K562 (cell line): Measurements from ENCODE around the gene PRXL2B. TPM values are rescaled to one million over a fixed set of nuclear protein-coding genes. Genes with fewer than 3 reads are reported as not detected.

ENCODE experiments used
- BRF1 ChIP-seq: IDR thresholded peaks from 3 replicates; pipeline ENCODE4 v1.6.1; 2011; ENCODE audit warnings: borderline replicate concordance, mild to moderate bottlenecking; ENCODE audit not compliant: insufficient read length; ENCODE audit errors: extremely low read depth
- CBFB ChIP-seq: sonication (generic); formaldehyde crosslinking; IDR thresholded peaks from 2 replicates; pipeline ENCODE4 v1.4.0; 2020; ENCODE audit warnings: mild to moderate bottlenecking, missing genetic modification reagents
- CSDE1 ChIP-seq, 2 experiments: fragments of 450-650 bp; IDR thresholded peaks; 2 replicates each; pipeline ENCODE4 v1.6.1; 2016; ENCODE audit warnings: mild to moderate bottlenecking in 1 of 2
- CXXC5 ChIP-seq: fragments of 250-450 bp; sonication (Bioruptor Pico); IDR thresholded peaks from 2 replicates; pipeline ENCODE4 v1.8.0; 2022; ENCODE audit warnings: inconsistent platforms, mild to moderate bottlenecking, moderate library complexity
- E2F8 ChIP-seq: fragments of 450-650 bp; IDR thresholded peaks from 2 replicates; pipeline ENCODE4 v1.7.1; 2018; ENCODE audit warnings: mild to moderate bottlenecking, low read depth; ENCODE audit not compliant: partially characterized antibody
- ELF1 ChIP-seq: fragments of 200-800 bp; sonication (Bioruptor generic); IDR thresholded peaks from 2 replicates; pipeline ENCODE4 v1.6.1; 2016; ENCODE audit warnings: missing genetic modification characterization, missing compliant biosample characterization
- ETV5 ChIP-seq: sonication (generic); formaldehyde crosslinking; IDR thresholded peaks from 2 replicates; pipeline ENCODE4 v1.4.0; 2020; ENCODE audit warnings: low read depth, mild to moderate bottlenecking, missing genetic modification reagents
- ETV6 ChIP-seq, 3 experiments: fragments of 150-350 bp in 1 of 3; sonication (generic) in 1 of 3; formaldehyde crosslinking in 1 of 3; IDR thresholded peaks; 2 replicates each; pipeline versions ENCODE4 v1.6.1 to v1.8.0; 2014 to 2022; ENCODE audit warnings: borderline replicate concordance in 2 of 3, low read depth in 2 of 3, antibody characterized with exemption in 1 of 3, low read length in 1 of 3, mild to moderate bottlenecking in 1 of 3, missing genetic modification reagents in 1 of 3
- HMGXB4 ChIP-seq: sonication (generic); formaldehyde crosslinking; IDR thresholded peaks from 2 replicates; pipeline ENCODE4 v1.8.1; 2023; ENCODE audit warnings: mild to moderate bottlenecking, missing genetic modification reagents
- RBM17 ChIP-seq: fragments of 200-400 bp; formaldehyde crosslinking; IDR thresholded peaks from 2 replicates; pipeline ENCODE4 v1.6.1; 2017; ENCODE audit warnings: low read depth, mild to moderate bottlenecking, low read length, borderline replicate concordance
- RFX1 ChIP-seq: fragments of 450-650 bp; IDR thresholded peaks from 2 replicates; pipeline ENCODE4 v1.6.1; 2016; ENCODE audit warnings: mild to moderate bottlenecking, moderate library complexity
- SLC30A9 ChIP-seq: fragments of 250-450 bp; sonication (Bioruptor Pico); IDR thresholded peaks from 2 replicates; pipeline ENCODE4 v1.8.0; 2022; ENCODE audit warnings: mild to moderate bottlenecking, moderate library complexity
- SMAD3 ChIP-seq: fragments of 450-650 bp; formaldehyde crosslinking; conservative IDR thresholded peaks from 2 replicates; pipeline ENCODE4 v1.4.0; 2020; ENCODE audit warnings: mild to moderate bottlenecking
- TARDBP ChIP-seq: fragments of 450-650 bp; IDR thresholded peaks from 2 replicates; pipeline ENCODE4 v1.6.1; 2016
- TSC22D4 ChIP-seq: fragments of 450-650 bp; IDR thresholded peaks from 2 replicates; pipeline ENCODE4 v1.6.1; 2016; ENCODE audit warnings: missing genetic modification characterization, missing biosample characterization, control low read depth
- ZC3H4 ChIP-seq: sonication (generic); formaldehyde crosslinking; IDR thresholded peaks from 2 replicates; pipeline ENCODE4 v1.9.0; 2021; ENCODE audit warnings: missing genetic modification reagents, borderline replicate concordance
- ZNF217 ChIP-seq: sonication (generic); formaldehyde crosslinking; IDR thresholded peaks from 2 replicates; pipeline ENCODE4 v1.8.0; 2022; ENCODE audit warnings: mild to moderate bottlenecking, missing genetic modification reagents
- ZNF668 ChIP-seq: fragments of 250-450 bp; sonication (Bioruptor Pico); IDR thresholded peaks from 2 replicates; pipeline ENCODE4 v1.8.0; 2022; ENCODE audit warnings: mild to moderate bottlenecking, inconsistent platforms
- ZSCAN32 ChIP-seq: fragments of 450-650 bp; formaldehyde crosslinking; IDR thresholded peaks from 2 replicates; pipeline ENCODE4 v1.4.0; 2020; ENCODE audit warnings: mild to moderate bottlenecking, moderate library complexity
- polyA plus RNA-seq, 8 experiments: library from polyadenylated mRNA; depleted of rRNA in 4 of 8; stranded (reverse) in 5 of 8; unstranded in 3 of 8; fragments of >200 nt; fragmentation: Nextera tagmentation in 2 of 8; fragmentation: Illumina TruSeq in 1 of 8; extraction: Ambion mirVana in 2 of 8; extraction: Trizol in 1 of 8; gene quantifications; 2 replicates each; pipeline versions ENCODE4 v1.2.1 to v1.2.3, GENCODE V29; 2011 to 2014; ENCODE audit warnings: inconsistent platforms in 1 of 8, missing spikeins in 1 of 8
- total RNA-seq, 7 experiments: library from RNA; depleted of rRNA in 6 of 7; stranded (reverse); fragments of >200 nt in 6 of 7; fragmentation: Illumina TruSeq in 2 of 7; extraction: Trizol in 2 of 7; gene quantifications; 2 replicates each; pipeline versions ENCODE4 v1.2.1 to v1.2.3, GENCODE V29; 2011 to 2021; ENCODE audit warnings: low replicate concordance in 1 of 7

PRXL2B gene
- total and polyA plus RNA-seq, 9 of the 15 experiments (the other 6 are each of a cell fraction or from before 2014, with no cell fraction given), result 0.99 to 25.3 (median 11.8) TPM

- no peak for TF ChIP-seq BRF1
- no peak for TF ChIP-seq RFX1
- no peak; the same call in 1 of the 2 replicates for TF ChIP-seq ETV5
- TF ChIP-seq SLC30A9, result no peak
- TF ChIP-seq CSDE1 (IDR thresholded peaks at IDR 0.05), result no peak
- no peak for TF ChIP-seq ZSCAN32 (CRISPR knock-in tag)
- TF ChIP-seq CXXC5 (CRISPR knock-in tag), result peak; percentile 88
- TF ChIP-seq SMAD3 (CRISPR knock-in tag), result no peak
- TF ChIP-seq E2F8, result no peak
- TF ChIP-seq ZNF217 (CRISPR knock-in tag), result no peak
- no peak for TF ChIP-seq TSC22D4 (tag)
- no peak for TF ChIP-seq HMGXB4 (CRISPR knock-in tag)
- TF ChIP-seq ELF1, result no peak
- no peak for TF ChIP-seq ZNF668 (CRISPR knock-in tag)
- no peak for TF ChIP-seq CBFB (CRISPR knock-in tag)
- no peak for TF ChIP-seq TARDBP
- no peak for TF ChIP-seq ZC3H4 (CRISPR knock-in tag)
- TF ChIP-seq RBM17, result no peak
- TF ChIP-seq ETV6 (IDR thresholded peaks at IDR 0.05; ENCODE audit: borderline replicate concordance in 1 of 2, low read depth in 2 of 2, low read length in 1 of 2), result no peak
- no peak for TF ChIP-seq ETV6 (CRISPR knock-in tag; IDR thresholded peaks at IDR 0.05; ENCODE audit: borderline replicate concordance)
Observed at GRCh38 chr1:2545754-2546514, 40.6 kb upstream of the PRXL2B start (continued).
